K562 (cell line): ENCODE measurements around the gene ST7. TPM values are rescaled to one million over a fixed set of nuclear protein-coding genes. Genes with fewer than 3 reads are reported as not detected.

Source experiments
- ELF4 ChIP-seq: fragments of 450-650 bp; formaldehyde crosslinking; IDR thresholded peaks from 2 replicates; pipeline ENCODE4 v1.4.0; 2022; ENCODE audit warnings: missing genetic modification characterization
- MED1 ChIP-seq: sonication (generic); formaldehyde crosslinking; IDR thresholded peaks from 2 replicates; pipeline ENCODE4 v1.8.1; 2023; ENCODE audit warnings: missing genetic modification reagents, borderline replicate concordance
- NFE2L1 ChIP-seq: fragments of 450-650 bp; IDR thresholded peaks from 2 replicates; pipeline ENCODE4 v1.6.1; 2016; ENCODE audit warnings: missing genetic modification characterization, low read depth, mild to moderate bottlenecking, missing compliant biosample characterization, moderate library complexity, borderline replicate concordance
- PHTF2 ChIP-seq: fragments of 250-450 bp; sonication (Bioruptor Pico); IDR thresholded peaks from 2 replicates; pipeline ENCODE4 v1.5.0; 2021; ENCODE audit warnings: mild to moderate bottlenecking
- polyA plus RNA-seq, 8 experiments: library from polyadenylated mRNA; depleted of rRNA in 4 of 8; stranded (reverse) in 5 of 8; unstranded in 3 of 8; fragments of >200 nt; fragmentation: Nextera tagmentation in 2 of 8; fragmentation: Illumina TruSeq in 1 of 8; extraction: Ambion mirVana in 2 of 8; extraction: Trizol in 1 of 8; gene quantifications; 2 replicates each; pipeline versions ENCODE4 v1.2.1 to v1.2.3, GENCODE V29; 2011 to 2014; ENCODE audit warnings: inconsistent platforms in 1 of 8, missing spikeins in 1 of 8
- total RNA-seq, 7 experiments: library from RNA; depleted of rRNA in 6 of 7; stranded (reverse); fragments of >200 nt in 6 of 7; fragmentation: Illumina TruSeq in 2 of 7; extraction: Trizol in 2 of 7; gene quantifications; 2 replicates each; pipeline versions ENCODE4 v1.2.1 to v1.2.3, GENCODE V29; 2011 to 2021; ENCODE audit warnings: low replicate concordance in 1 of 7
- TF ChIP-seq, protein P1 (sequence below), 2 experiments: fragments of 450-650 bp in 1 of 2; sonication (generic) in 1 of 2; formaldehyde crosslinking in 1 of 2; IDR thresholded peaks; 2 replicates each; pipeline versions ENCODE4 v1.7.1 to v1.9.0; 2016 to 2022; ENCODE audit warnings: inconsistent platforms in 1 of 2, mild to moderate bottlenecking in 1 of 2, missing genetic modification reagents in 1 of 2
- TF ChIP-seq, protein P2 (sequence below): fragments of 250-450 bp; sonication (Bioruptor Pico); IDR thresholded peaks from 2 replicates; pipeline ENCODE4 v1.4.0; 2020; ENCODE audit warnings: borderline replicate concordance
- TF ChIP-seq, protein P3 (sequence below): sonication (generic); formaldehyde crosslinking; IDR thresholded peaks from 2 replicates; pipeline ENCODE4 v1.8.1; 2023; ENCODE audit warnings: mild to moderate bottlenecking, missing genetic modification reagents
- TF ChIP-seq, protein P4 (sequence below): fragments of 250-450 bp; sonication (Bioruptor Pico); IDR thresholded peaks from 2 replicates; pipeline ENCODE4 v1.5.0; 2020; ENCODE audit warnings: mild to moderate bottlenecking

ST7 gene
- total and polyA plus RNA-seq, 9 of the 15 experiments (the other 6 are each of a cell fraction or from before 2014, with no cell fraction given): 23.9 to 56.3 (median 36.9) TPM

DNA sequence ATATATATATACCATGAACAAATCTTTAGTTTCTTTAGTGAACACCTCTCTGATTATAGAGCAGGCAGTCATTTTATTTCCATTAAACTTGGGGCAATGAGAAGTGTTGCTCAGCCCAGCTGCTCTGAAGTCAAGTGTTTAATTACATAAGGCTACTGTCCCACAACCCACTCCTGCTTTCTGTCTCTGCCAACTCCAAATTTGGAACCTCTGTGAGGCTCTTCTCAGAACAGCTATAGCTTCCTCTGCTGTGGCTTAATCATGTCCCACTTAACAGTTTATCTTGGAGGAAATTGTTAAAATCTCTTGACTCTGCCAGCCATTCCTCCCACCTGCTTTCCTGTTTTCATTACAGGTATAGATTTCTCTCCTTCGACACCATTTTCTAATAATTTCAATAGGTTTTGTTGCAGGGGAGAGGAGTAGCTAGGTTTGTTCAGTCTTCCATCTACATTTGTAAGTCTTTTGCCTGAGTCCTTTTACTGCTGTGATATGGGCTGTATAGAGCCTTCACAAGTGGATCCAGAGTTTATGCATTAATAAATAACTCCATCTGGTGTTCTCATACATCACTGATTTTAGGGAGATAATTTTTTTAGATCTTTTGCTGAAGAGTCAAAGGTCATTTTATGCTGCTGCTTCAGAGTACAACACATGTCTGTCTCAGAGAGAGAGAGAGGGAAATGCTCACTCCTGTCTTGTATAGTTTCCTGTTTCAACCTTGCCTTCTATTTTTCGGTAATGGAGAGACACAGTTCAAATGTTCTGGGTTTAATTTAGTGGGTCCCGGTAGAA lies 199.1 kb downstream of the ST7 start (continued):
- TF ChIP-seq, protein P1, sequence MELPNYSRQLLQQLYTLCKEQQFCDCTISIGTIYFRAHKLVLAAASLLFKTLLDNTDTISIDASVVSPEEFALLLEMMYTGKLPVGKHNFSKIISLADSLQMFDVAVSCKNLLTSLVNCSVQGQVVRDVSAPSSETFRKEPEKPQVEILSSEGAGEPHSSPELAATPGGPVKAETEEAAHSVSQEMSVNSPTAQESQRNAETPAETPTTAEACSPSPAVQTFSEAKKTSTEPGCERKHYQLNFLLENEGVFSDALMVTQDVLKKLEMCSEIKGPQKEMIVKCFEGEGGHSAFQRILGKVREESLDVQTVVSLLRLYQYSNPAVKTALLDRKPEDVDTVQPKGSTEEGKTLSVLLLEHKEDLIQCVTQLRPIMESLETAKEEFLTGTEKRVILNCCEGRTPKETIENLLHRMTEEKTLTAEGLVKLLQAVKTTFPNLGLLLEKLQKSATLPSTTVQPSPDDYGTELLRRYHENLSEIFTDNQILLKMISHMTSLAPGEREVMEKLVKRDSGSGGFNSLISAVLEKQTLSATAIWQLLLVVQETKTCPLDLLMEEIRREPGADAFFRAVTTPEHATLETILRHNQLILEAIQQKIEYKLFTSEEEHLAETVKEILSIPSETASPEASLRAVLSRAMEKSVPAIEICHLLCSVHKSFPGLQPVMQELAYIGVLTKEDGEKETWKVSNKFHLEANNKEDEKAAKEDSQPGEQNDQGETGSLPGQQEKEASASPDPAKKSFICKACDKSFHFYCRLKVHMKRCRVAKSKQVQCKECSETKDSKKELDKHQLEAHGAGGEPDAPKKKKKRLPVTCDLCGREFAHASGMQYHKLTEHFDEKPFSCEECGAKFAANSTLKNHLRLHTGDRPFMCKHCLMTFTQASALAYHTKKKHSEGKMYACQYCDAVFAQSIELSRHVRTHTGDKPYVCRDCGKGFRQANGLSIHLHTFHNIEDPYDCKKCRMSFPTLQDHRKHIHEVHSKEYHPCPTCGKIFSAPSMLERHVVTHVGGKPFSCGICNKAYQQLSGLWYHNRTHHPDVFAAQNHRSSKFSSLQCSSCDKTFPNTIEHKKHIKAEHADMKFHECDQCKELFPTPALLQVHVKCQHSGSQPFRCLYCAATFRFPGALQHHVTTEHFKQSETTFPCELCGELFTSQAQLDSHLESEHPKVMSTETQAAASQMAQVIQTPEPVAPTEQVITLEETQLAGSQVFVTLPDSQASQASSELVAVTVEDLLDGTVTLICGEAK (IDR thresholded peaks at IDR 0.05): no peak
- TF ChIP-seq, protein P1 (CRISPR knock-in tag; IDR thresholded peaks at IDR 0.05): no peak
- TF ChIP-seq ELF4 (no peak), MED1 (CRISPR knock-in tag) (no peak), NFE2L1 (tag) (no peak), PHTF2 (CRISPR knock-in tag) (no peak)
- TF ChIP-seq, protein P2, sequence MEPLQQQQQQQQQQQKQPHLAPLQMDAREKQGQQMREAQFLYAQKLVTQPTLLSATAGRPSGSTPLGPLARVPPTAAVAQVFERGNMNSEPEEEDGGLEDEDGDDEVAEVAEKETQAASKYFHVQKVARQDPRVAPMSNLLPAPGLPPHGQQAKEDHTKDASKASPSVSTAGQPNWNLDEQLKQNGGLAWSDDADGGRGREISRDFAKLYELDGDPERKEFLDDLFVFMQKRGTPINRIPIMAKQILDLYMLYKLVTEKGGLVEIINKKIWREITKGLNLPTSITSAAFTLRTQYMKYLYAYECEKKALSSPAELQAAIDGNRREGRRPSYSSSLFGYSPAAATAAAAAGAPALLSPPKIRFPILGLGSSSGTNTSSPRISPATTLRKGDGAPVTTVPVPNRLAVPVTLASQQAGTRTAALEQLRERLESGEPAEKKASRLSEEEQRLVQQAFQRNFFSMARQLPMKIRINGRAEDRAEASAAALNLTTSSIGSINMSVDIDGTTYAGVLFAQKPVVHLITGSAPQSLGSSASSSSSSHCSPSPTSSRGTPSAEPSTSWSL (CRISPR knock-in tag): no peak
- TF ChIP-seq, protein P3, sequence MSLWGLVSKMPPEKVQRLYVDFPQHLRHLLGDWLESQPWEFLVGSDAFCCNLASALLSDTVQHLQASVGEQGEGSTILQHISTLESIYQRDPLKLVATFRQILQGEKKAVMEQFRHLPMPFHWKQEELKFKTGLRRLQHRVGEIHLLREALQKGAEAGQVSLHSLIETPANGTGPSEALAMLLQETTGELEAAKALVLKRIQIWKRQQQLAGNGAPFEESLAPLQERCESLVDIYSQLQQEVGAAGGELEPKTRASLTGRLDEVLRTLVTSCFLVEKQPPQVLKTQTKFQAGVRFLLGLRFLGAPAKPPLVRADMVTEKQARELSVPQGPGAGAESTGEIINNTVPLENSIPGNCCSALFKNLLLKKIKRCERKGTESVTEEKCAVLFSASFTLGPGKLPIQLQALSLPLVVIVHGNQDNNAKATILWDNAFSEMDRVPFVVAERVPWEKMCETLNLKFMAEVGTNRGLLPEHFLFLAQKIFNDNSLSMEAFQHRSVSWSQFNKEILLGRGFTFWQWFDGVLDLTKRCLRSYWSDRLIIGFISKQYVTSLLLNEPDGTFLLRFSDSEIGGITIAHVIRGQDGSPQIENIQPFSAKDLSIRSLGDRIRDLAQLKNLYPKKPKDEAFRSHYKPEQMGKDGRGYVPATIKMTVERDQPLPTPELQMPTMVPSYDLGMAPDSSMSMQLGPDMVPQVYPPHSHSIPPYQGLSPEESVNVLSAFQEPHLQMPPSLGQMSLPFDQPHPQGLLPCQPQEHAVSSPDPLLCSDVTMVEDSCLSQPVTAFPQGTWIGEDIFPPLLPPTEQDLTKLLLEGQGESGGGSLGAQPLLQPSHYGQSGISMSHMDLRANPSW (CRISPR knock-in tag): no peak
- TF ChIP-seq, protein P4, sequence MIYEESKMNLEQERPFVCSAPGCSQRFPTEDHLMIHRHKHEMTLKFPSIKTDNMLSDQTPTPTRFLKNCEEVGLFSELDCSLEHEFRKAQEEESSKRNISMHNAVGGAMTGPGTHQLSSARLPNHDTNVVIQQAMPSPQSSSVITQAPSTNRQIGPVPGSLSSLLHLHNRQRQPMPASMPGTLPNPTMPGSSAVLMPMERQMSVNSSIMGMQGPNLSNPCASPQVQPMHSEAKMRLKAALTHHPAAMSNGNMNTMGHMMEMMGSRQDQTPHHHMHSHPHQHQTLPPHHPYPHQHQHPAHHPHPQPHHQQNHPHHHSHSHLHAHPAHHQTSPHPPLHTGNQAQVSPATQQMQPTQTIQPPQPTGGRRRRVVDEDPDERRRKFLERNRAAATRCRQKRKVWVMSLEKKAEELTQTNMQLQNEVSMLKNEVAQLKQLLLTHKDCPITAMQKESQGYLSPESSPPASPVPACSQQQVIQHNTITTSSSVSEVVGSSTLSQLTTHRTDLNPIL: no peak
